Measurements from ENCODE around the gene GABRG3.

GRCh38 chr15:27485265-27485664 is 514.3 kb downstream of the GABRG3 start:
- TF ChIP-seq FOXP2 (optimal IDR thresholded peaks at IDR 0.05; ENCODE audit: borderline replicate concordance, extremely low read depth, extremely low read length, insufficient read depth): no peak
- TF ChIP-seq TAF1 (IDR thresholded peaks at IDR 0.05; ENCODE audit: borderline replicate concordance, insufficient read depth, low read length): no peak

Measured in PFSK-1 (cell line).